ENCODE results near the gene AFF2.

DNA sequence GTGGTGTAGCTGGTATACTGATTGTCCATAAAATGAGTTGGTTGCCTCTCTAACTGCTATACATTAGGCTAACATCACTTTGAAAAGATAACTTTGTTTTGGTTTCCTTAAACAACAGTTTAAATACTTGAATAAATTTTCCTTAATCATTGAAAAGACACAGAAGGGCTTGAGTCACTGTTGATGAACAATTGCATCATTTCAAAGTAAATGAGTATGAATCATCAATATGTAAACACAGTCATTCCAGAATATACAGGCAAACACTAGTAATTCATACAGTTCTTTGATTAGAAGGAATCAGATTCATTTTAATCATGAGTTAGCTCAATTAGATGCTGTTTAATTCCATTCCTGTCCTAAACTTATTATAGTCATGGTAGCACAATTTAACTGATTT lies 160.6 kb downstream of the AFF2 start:
- TF ChIP-seq MYC (IDR thresholded peaks at IDR 0.05; ENCODE audit: low read depth, low read length) = no peak
- TF ChIP-seq POLR2AphosphoS5 (IDR thresholded peaks at IDR 0.05; ENCODE audit: insufficient read depth, low read depth, low read length) = no peak
- no peak for TF ChIP-seq POLR2A (IDR thresholded peaks at IDR 0.05; ENCODE audit: low read depth, low read length)
- TF ChIP-seq, protein P1, sequence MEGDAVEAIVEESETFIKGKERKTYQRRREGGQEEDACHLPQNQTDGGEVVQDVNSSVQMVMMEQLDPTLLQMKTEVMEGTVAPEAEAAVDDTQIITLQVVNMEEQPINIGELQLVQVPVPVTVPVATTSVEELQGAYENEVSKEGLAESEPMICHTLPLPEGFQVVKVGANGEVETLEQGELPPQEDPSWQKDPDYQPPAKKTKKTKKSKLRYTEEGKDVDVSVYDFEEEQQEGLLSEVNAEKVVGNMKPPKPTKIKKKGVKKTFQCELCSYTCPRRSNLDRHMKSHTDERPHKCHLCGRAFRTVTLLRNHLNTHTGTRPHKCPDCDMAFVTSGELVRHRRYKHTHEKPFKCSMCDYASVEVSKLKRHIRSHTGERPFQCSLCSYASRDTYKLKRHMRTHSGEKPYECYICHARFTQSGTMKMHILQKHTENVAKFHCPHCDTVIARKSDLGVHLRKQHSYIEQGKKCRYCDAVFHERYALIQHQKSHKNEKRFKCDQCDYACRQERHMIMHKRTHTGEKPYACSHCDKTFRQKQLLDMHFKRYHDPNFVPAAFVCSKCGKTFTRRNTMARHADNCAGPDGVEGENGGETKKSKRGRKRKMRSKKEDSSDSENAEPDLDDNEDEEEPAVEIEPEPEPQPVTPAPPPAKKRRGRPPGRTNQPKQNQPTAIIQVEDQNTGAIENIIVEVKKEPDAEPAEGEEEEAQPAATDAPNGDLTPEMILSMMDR (IDR thresholded peaks at IDR 0.05; ENCODE audit: extremely low read depth in 1 of 2, insufficient read depth in 1 of 2, low read depth in 1 of 2, low read length in 2 of 2) = no peak
- no peak for TF ChIP-seq EZH2 (IDR thresholded peaks at IDR 0.05; ENCODE audit: borderline replicate concordance, low read depth, low read length, severe bottlenecking)
- no peak for TF ChIP-seq JUN (IDR thresholded peaks at IDR 0.05; ENCODE audit: borderline replicate concordance, insufficient read depth, insufficient read length, low read depth)
- TF ChIP-seq, protein P2, sequence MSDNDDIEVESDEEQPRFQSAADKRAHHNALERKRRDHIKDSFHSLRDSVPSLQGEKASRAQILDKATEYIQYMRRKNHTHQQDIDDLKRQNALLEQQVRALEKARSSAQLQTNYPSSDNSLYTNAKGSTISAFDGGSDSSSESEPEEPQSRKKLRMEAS (IDR thresholded peaks at IDR 0.05; ENCODE audit: insufficient read depth, insufficient read length) = no peak
- peak; percentile 10 for TF ChIP-seq FOS (IDR thresholded peaks at IDR 0.05; ENCODE audit: borderline replicate concordance, insufficient read depth, low read length)
- TF ChIP-seq GATA2 (IDR thresholded peaks at IDR 0.05; ENCODE audit: insufficient read depth, insufficient read length, low read depth, low read length) = no peak

Measured in endothelial cell of umbilical vein (primary cell).